Neural progenitor cell (in vitro differentiated cells): ENCODE measurements around the gene STX1B.

Experiments
- EZH2 ChIP-seq: fragments of 200-600 bp; sonication (generic); IDR thresholded peaks from 2 replicates; pipeline ENCODE4 v1.6.1; 2017; ENCODE audit warnings: antibody characterized with exemption, mild to moderate bottlenecking, moderate library complexity
- TF ChIP-seq, protein P1 (sequence below): fragments of 200-600 bp; sonication (generic); IDR thresholded peaks from 2 replicates; pipeline ENCODE4 v1.5.1; 2017; ENCODE audit warnings: antibody characterized with exemption, mild to moderate bottlenecking

DNA sequence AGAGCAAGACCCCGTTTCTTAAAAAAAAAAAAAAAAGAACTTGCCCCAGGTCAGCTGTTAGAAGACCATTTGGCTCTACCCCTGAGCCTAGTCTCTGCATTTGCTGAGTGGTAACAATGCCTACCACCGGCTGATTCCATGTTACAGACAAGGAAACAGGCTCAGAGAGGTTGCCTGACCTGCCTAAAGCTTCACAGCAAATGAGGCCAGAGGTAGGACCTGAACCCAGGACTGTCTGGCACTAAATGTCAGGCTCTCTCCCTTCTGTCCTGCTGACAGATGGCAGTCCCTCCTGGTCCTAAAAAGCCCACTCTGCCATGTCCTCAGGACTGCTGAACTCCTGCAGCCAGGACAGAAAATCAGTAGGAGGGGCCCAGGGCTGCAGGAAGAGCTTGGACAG lies 5.8 kb downstream of the STX1B start:
- TF ChIP-seq, protein P1, sequence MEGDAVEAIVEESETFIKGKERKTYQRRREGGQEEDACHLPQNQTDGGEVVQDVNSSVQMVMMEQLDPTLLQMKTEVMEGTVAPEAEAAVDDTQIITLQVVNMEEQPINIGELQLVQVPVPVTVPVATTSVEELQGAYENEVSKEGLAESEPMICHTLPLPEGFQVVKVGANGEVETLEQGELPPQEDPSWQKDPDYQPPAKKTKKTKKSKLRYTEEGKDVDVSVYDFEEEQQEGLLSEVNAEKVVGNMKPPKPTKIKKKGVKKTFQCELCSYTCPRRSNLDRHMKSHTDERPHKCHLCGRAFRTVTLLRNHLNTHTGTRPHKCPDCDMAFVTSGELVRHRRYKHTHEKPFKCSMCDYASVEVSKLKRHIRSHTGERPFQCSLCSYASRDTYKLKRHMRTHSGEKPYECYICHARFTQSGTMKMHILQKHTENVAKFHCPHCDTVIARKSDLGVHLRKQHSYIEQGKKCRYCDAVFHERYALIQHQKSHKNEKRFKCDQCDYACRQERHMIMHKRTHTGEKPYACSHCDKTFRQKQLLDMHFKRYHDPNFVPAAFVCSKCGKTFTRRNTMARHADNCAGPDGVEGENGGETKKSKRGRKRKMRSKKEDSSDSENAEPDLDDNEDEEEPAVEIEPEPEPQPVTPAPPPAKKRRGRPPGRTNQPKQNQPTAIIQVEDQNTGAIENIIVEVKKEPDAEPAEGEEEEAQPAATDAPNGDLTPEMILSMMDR: no peak
- no peak for TF ChIP-seq EZH2
